NCI-H526 (cell line): ENCODE data around the gene MIB2.
A peak's percentile ranks its signal among the peaks of the same experiment; 100 is the strongest.
"Not testable (repeated sequence)": the region's sequence is repeated elsewhere in the genome, so short reads cannot be mapped to it uniquely, and the experiment has no call there.

Experiments used
- DNase-seq, 2 experiments: peaks; one replicate each; lab custom pipeline; 2025; lab: John Stamatoyannopoulos, UW

The MIB2 gene

GRCh38 chr1:1627261-1627828, 12.0 kb downstream of the MIB2 start:
- DNase-seq = no peak

DNA sequence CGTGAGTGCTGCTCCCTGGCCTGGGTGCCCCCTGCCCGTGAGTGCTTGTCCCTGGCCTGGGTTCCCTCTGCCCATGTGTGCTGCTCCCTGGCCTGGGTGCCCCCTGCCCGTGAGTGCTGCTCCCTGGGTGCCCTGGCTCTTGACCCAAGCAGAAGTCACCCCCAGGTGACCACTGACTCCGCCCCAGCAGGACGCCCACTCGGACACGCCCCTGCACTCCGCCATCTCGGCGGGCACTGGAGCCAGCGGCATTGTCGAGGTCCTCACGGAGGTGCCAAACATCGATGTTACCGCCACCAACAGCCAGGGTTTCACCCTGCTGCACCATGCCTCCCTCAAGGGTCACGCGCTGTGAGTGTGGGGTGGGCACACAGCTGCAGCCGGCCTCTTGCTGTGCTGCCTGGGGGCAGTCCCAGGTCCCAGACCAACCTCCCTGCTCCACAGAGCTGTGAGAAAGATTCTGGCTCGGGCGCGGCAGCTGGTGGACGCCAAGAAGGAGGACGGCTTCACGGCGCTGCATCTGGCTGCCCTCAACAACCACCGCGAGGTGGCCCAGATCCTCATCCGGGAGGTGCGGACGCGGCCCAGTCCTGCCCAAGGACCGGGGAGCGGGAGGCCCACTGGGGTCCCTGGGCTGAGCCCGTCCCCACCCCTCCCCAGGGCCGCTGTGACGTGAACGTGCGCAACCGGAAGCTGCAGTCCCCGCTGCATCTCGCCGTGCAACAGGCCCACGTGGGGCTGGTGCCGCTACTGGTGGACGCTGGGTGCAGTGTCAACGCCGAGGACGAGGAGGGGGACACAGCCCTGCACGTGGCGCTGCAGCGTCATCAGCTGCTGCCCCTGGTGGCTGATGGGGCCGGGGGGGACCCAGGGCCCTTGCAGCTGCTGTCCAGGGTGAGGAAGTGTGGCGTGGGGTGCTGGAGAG, 12.8 kb downstream of the MIB2 start:
- DNase-seq = no peak

DNA sequence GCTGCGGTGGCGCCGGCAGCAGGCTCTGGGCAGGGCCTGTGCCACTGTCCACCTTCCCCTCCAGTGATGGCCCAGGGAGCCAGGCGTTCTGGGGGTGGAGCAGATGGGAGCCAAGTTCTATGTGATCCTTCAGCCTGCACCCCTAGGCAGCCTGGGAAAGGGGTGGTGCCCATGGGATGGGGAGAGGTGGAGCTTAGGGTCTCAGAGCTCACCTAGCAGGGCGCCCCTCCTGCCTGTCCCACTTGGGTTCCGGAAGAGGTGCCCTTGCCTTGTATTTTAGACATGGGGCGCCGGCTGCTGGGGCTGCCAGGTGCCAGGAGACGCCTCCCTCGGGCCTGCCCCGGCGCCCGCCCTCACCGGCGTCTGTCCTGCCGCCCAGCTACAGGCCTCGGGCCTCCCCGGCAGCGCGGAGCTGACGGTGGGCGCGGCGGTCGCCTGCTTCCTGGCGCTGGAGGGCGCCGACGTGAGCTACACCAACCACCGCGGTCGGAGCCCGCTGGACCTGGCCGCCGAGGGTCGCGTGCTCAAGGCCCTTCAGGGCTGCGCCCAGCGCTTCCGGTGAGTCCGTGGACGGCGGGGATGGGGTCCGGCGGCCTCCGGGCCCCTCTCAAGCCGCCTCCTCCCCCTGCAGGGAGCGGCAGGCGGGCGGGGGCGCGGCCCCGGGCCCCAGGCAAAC, 13.6 kb downstream of the MIB2 start:
- no peak for DNase-seq

DNA sequence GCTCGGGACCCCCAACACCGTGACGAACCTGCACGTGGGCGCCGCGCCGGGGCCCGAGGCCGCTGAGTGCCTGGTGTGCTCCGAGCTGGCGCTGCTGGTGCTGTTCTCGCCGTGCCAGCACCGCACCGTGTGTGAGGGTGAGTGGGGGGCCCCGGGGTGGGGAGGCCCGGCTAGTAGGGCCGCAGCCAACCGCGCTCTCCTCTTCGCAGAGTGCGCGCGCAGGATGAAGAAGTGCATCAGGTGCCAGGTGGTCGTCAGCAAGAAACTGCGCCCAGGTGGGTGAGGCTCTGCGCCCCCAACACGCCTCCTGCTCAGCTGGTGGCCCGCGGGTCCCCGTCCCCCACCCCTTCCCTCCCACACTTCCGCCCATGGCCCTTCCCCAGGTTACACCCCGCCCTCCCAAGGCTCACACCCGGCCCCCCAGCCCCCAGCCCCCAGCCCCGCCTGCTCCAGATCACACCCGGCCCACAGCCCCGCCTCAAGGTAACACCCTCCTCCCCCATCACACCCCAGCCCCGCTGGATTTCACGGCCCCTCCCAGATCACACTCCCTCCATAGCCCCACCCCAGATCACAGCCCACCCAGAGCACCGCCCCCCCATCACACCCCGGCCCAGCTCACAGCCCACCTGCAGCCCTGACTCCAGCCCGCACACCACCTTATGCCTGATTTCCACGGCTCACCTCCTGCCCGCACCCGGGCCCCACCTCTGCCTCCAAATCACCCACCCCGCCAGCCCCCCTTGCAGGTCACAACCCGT, 14.3 kb downstream of the MIB2 start:
- no peak for DNase-seq

DNA sequence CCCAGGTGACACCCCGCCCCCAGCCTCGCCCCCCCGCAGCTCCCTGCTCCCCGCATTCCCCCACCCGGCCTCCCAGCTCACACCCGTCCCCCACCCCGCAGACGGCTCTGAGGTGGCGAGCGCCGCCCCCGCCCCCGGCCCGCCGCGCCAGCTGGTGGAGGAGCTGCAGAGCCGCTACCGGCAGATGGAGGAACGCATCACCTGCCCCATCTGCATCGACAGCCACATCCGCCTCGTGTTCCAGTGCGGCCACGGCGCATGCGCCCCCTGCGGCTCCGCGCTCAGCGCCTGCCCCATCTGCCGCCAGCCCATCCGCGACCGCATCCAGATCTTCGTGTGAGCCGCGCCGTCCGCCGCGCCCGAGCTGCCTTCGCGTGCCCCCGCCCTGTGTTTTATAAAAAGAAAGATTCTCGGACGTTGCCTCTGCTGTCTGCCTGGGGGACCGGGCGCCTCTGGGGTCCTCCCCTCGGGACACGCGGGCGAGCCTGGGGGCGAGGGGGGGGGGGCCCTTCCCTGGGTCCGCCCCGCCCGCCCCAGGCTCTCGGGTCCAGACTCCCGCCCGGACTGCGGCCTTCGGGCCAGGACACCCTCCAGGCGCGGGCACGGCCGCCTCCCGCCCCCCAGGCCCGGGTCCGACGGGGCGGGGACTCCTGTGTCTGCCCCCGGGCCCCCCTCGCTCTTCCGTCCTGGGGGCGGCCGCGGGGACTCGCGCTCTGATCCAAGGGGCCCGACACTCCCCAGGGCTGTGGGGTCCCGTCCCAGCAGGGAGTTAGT, 15.1 kb downstream of the MIB2 start:
- DNase-seq = peak; percentile 73 to 95

GRCh38 chr1:1630965-1631781, 15.9 kb downstream of the MIB2 start:
- no peak for DNase-seq

GRCh38 chr1:1631782-1632420, 16.6 kb downstream of the MIB2 start, which contains the start of gene MMP23B:
Gene MMP23B, plus strand, starts transcription at chr1:1632173. Its CDS starts 46 bp downstream, at chr1:1632219.
- DNase-seq = no peak

DNA sequence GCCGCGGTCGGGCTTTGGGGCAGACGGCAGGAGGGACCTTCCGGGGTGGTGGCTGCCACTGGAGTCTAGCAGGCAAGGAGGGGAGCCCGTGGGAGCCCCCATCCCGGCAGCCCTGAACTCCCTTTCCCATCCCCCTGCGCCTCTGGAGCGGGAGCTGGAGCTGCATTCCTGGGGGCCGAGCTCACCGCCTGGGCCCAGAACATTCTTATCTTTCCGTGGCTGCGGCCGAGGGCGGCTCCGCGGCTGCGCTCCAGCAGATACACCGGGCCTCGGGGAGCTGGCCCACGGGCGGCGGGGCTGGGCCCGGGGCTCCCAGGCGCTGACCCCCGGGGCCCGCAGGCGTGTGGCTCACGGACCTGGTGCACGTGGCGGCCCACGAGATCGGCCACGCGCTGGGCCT, 18.1 kb downstream of the MIB2 start:
- DNase-seq = not testable (repeated sequence)

DNA sequence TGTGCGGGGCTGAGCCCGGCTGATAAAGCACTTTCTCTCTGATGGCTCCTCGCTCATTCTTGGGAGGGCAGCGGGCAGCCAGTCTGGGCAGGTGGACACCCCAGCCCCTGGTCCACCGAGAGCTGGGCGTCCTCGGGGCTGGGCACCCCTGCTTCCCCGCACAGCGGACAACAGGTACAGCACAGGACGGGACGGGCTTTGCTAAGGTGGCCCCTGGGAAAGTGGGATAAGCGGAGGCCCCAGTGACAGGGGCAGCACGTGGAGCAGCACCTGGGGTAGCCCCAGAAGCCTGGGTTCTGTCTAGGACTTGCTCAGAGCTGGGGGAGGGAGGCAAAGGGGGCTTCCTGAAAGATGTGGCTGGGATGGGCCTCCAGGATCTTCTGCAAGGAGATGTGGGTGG, 19.3 kb downstream of the MIB2 start:
- DNase-seq = not testable (repeated sequence)

GRCh38 chr1:1636621-1637478, 21.6 kb downstream of the MIB2 start:
- DNase-seq = not testable (repeated sequence)

DNA sequence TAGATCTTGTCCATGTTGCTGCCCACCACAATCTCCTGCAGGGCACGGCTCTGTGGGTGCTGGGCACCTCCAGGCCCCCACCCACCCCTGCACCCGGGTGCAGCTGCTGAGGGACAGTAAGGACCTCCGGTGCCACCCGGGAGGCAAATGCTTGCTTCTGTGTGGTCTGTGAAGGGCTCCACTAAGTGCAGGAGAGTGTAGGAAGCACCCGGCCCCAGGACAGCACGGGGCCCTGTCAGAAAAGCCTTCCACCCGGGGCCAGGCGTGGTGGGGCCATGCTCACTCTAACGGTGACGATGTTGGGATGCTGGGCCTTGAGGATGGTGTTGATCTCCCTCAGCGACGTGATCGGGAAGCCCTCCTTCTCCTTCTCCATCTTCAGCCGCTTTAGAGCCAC, 22.2 kb downstream of the MIB2 start:
- DNase-seq = not testable (repeated sequence)

- not testable (repeated sequence) for DNase-seq
Measured at GRCh38 chr1:1638528-1638927, 23.2 kb downstream of the MIB2 start.

DNA sequence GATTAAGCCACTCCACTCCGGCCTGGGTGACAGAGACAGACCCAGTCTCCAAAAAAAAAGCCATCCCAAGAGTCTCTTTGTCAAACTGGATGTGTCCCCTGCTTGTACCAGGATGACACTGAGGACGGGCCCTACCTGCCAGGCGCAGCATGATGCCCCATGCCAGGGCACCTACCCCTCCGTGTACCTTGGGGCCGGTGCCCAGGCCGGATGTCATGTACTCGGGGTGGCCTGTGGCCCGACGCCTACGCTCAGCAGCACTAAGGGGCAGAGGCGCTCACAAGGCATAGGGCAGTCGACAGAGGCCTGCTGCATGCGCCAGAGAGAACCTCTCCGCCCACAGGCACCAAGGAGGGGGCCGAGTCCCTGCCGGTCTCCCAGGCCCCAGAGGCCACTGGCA, 24.1 kb downstream of the MIB2 start:
- not testable (repeated sequence) for DNase-seq

GRCh38 chr1:1640081-1640480, 24.8 kb downstream of the MIB2 start:
- not testable (repeated sequence) for DNase-seq

GRCh38 chr1:1640711-1641461, 25.6 kb downstream of the MIB2 start:
- not testable (repeated sequence) for DNase-seq

GRCh38 chr1:1646326-1646725, 31.0 kb downstream of the MIB2 start:
- DNase-seq = not testable (repeated sequence)

GRCh38 chr1:1647567-1648241, 32.4 kb downstream of the MIB2 start:
- not testable (repeated sequence) for DNase-seq
